Activated CD4-positive, alpha-beta T cell treated with anti-CD3 and anti-CD28 coated beads, Interleukin-2, amount 50 U/mL, for 24 hours (primary cell): ENCODE measurements around the gene DUOXA1.
"Not testable (repeated sequence)": the region's sequence is repeated elsewhere in the genome, so short reads cannot be mapped to it uniquely, and the experiment has no call there.

Experiments
- DNase-seq, 2 donors: peaks; one replicate each; pipeline ENCODE4 v3.0.0-alpha.2; 2020; ENCODE audit warnings: low read depth in 1 of 2, low spot score in 1 of 2

DUOXA1 gene

DNA sequence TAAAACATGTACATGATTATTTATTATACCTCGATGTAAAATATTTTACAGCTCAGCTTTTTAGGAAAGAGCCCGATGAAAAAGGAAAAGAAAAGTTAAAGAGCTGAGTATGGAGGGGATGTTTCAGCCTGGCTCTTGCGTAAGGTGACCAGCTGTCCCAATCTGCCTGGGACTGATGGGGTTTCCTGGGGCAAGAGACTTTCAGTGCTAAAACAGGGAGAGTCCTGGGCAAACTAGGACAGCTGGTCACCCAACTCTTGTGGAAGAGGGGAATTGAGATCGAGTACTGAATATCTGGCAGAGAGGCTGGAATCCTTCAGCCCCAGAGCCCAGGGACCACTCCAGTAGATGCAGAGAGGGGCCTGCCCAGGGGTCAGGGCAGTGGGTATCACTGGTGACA, 36.7 kb downstream of the DUOXA1 start:
- DNase-seq, result no peak

DNA sequence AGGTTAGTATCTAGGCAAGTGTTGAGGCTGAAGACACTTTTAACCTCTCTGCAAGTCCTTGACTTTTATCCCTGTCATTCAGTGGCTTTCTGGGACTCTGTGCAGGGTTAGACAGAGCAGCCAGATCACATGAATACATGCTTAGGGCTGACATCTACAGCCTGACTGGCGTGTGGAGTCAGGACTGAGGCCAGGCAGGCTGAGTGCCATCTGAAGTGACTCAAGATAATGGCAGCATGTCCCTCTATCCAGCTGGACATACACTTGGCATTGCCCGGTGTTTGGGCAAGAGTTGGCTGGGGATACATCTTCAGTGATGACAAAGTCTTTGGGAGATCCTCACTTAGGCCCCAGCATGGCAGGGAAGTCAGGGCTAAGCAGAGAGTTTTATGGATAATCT, 38.1 kb downstream of the DUOXA1 start:
- no peak for DNase-seq

- DNase-seq, result no peak
Observed at GRCh38 chr15:45091161-45091560, 38.5 kb downstream of the DUOXA1 start.

DNA sequence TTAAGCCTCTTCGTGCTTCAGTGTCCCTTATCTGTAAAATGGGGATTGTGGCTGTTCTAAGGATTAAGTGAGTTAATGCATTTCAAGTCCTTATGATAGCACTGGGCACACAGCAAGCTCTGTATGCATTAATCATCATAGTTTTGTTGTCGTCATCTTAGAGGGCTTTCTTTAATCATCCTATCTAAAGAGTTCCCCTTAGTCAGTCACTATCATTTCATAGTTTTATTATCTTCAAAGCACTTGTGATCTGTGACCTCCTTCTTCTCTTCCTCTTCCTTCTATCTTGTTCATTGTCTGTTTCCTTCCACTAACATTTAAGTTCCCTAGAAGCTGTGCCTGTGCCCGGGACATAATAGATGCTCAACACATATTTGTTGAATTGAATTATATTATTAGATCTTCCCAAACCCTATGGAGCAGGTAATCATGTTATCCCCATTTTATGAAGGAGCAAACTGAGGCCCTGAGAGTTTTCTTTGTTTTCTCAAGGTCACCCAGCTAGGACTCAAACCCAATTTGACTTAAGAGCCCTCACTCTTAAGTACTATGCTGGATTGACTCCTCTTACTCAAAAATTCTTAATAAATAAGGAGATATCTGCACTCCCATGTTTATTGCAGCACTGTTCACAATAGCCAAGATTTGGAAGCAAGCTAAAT, 39.8 kb downstream of the DUOXA1 start:
- DNase-seq, result no peak

DNA sequence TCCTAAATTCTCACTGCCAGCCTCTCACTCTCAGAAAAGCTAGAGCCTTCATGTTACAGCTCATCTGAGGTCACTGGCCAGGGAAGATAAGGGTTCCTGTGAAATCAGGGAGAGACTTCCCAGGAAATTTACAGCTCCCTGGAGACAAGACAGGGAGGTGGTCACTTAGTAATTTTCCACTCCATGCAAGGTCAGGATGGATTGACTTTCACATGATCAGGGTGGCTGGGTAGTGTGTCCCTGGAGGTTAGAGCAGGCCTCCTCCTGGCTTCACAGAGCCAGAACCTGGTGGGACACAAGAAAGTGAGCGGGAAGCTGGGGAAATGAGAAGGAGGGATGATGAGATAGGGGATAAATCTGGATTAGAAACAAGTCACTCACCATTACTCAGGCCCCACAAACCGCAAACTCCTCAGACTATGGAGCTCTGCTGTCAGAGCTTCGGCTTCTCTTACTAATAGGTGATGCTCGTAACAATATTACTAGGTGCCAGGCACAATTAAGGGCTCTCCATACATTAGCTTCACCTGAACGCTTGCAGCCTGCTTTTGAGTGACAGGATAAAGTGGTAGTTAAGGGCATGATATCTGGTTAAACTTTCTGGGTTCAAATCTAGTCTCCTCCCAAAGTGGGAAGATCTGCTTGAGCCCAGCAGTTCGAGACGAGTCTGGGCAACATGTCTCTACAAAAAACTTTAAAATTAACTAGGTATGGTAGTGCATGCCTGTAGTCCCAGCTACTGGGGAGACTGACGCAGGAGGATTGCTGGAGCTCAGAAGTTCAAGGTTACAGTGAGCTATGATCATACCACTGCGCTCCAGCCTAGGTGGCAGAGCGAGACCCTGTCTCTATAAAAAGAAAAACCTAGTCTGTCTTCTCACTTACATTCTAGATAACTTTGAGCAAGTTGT, 40.6 kb downstream of the DUOXA1 start:
- no peak for DNase-seq

DNA sequence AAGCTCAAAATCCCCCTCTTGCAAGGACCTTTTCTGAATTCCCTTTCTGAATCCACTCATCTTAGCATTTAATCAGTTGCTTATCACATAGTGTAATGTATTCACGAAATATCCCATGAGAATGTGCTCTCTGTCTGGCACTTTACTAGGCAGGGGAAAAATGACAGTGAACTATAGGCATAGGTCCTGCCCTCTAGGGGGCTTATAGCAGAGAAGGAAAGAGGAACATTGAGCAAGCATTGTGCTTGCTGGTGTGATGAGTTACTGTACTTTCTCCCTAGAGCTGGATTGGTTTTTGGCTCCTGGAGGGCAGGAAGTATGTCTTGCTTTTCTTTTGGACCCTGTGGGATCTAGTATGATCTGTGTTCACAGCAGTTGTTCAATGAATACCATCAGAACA, 42.2 kb downstream of the DUOXA1 start:
- DNase-seq, result no peak

GRCh38 chr15:45084163-45084562, 45.5 kb downstream of the DUOXA1 start:
- no peak for DNase-seq

DNA sequence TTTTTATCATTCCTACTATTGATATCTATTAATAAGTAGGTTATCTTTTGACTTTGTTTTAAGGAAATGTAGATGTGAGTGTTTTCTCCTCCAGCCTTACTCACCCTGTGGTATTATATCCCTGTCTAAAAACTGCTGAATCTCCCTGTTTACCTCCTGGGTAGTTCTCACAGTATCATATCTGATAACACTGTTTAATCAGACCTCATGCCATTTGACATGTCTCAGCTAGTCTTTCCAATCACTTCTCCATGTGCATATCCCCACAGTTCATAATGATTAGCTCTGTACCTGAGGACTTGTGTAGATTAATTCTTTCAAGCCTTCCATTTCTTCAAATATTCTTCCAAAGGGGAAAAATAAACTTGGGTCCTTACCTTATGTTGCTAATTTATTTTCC, 46.5 kb downstream of the DUOXA1 start:
- DNase-seq, result no peak

DNA sequence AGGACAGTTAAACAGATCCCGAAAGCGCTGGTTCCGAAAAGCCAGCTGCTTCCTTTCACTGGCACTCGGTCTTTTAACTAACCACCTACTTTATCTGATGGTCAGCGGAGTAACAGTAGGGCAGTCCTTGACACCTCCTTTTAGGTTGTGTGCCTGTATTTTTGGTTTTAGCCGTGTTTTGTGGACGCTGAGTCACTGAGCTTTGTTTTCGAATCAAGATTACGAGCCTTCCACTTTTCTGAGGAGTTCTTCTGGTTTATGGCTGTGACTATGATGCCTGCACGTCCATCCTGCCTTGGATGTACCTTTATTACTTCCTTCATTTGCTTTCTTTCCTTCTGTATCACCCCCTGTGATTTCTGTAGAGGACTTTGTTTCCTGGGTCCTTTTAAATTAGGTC, 47.3 kb downstream of the DUOXA1 start:
- DNase-seq, result not testable (repeated sequence)

DNA sequence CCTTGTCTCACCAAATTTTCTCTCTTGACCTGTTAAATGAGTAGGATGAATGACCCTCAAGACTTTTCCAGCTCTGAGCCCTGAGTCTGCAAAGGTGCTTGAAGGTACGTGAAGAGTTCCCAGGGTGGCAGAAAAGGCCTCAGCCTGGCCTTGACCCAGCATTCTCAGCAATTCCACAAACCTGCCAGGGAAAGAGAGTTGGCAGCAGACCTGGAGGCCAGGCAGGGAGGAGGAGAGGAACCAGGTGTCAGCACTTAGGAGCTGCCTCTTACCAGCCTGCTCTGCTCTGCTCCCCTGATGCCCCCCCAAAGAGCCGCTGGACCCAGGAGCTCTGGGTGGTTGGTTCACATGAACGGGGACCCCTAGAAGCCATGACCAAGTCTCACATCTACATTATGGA, 49.1 kb downstream of the DUOXA1 start:
- DNase-seq, result not testable (repeated sequence)

GRCh38 chr15:45079628-45080246, 49.9 kb downstream of the DUOXA1 start:
- DNase-seq, result not testable (repeated sequence)

GRCh38 chr15:45079201-45079600, 50.5 kb downstream of the DUOXA1 start:
- not testable (repeated sequence) for DNase-seq

DNA sequence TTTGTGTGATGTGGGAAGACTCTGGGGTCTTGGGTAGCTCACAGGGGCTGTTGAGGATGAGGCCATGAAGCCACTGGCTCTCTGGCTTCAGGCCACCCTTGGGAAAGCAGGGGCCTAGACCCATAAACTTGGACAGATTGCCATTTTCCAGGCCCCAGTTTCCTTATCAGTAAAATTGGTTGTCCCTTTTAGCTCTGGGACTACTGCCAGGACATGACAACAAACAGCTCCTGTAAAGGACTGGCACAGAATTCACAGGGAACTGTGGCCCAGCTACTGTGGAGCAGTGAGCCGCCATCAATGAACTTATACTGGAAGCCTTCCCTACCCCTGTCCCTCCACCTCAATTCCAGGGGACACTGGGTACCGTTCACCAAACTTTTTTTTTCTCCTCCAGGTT, 52.3 kb downstream of the DUOXA1 start:
- not testable (repeated sequence) for DNase-seq

GRCh38 chr15:45075440-45076320, 54.0 kb downstream of the DUOXA1 start:
- DNase-seq, result not testable (repeated sequence)

DNA sequence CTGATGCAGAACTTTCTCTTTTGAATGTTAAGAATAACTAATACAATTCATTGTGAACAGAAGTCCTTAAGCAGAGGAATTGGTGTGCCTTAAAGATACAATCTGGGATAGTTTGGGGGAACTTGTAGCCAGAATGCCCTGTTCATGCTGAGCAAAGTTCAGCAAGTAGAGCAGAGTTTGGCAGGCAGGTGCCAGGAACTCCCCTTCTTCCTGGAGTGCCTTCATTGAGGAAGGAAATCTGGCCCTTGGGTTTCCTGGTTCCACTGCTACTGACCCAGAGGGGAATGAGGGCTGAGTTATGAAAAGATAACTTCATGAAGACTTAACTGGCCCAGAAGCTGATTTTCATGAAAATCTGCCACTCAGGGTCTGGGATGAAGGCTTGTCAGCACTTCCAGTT, 56.1 kb downstream of the DUOXA1 start:
- DNase-seq, result not testable (repeated sequence)

GRCh38 chr15:45069942-45070360, 59.7 kb downstream of the DUOXA1 start:
- not testable (repeated sequence) for DNase-seq
